GM11168 (cell line): ENCODE data around the gene CFAP70.

ENCODE experiments used
- in situ Hi-C: fragments of 300-500 bp; cut with MboI; formaldehyde crosslinking; loops from one replicate; pipeline ENCODE4 v1.12.0; 2022; ENCODE audit warnings: low sequenced_read_pairs; ENCODE audit not compliant: unreplicated experiment

CFAP70 gene

GRCh38 chr10:73226663-73227062 lies 132.0 kb downstream of the CFAP70 start:
- in situ Hi-C loops: no loop called here

DNA sequence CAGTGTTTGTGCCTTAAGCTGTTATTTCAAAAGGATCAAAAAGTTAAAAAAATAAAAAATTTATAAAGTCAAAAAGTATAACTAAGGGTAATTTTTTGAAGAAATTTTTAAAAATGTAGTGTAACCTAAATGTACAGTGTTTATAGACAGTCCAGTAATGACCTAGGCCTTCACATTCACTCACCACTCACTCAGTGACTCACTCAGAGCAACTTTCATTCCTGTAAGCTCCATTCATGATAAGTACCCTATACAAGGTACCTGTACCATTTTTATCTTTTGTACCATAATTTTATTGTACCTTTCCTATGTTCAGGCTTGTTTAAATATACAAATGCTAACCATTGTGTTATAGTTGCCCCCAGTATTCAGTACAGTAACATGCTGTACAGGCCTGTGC lies 133.1 kb downstream of the CFAP70 start:
- in situ Hi-C loops: no loop called here

GRCh38 chr10:73220989-73221388 lies 137.7 kb downstream of the CFAP70 start:
- in situ Hi-C loops: no loop called here

DNA sequence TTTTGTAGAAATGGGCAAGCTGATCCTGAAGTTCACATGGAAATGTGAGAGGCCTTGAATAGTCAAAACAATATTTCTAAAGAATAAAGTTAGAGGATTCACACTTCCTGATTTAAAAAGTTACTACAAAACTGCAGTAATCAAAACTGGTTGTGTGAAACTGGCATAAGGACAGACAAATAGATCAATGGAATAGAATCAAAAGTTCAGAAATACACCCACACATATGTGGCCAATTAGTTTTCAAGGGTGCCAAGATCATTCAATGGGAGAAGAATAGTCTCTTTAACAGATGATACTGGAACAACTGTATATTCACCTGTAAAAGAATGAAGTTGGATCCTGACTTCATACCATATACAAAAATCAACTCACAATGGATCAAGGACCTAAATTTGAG lies 139.3 kb downstream of the CFAP70 start:
- in situ Hi-C loops: no loop called here

GRCh38 chr10:73218431-73219191 lies 140.1 kb downstream of the CFAP70 start:
- in situ Hi-C loops: no loop called here

GRCh38 chr10:73217628-73218027 lies 141.0 kb downstream of the CFAP70 start:
- in situ Hi-C loops: no loop called here

DNA sequence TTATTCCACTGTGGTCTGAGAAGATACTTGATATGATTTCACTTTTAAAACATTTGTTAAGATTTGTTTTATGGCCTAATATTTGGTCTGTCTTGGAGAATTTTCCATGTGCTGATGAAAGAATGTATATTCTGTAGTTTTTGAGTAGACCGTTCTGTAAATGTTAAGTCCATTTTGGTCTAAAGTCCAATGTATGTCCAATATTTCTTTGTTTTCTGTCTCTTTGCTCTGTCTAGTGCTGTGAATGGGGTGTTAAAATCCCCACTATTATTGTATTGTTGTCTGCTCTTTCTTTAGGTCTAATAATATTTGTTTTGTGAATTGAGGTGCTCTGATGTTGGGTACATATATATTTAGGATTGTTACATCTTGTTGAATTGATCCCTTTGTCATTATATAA lies 142.9 kb downstream of the CFAP70 start:
- in situ Hi-C loops: no loop called here

DNA sequence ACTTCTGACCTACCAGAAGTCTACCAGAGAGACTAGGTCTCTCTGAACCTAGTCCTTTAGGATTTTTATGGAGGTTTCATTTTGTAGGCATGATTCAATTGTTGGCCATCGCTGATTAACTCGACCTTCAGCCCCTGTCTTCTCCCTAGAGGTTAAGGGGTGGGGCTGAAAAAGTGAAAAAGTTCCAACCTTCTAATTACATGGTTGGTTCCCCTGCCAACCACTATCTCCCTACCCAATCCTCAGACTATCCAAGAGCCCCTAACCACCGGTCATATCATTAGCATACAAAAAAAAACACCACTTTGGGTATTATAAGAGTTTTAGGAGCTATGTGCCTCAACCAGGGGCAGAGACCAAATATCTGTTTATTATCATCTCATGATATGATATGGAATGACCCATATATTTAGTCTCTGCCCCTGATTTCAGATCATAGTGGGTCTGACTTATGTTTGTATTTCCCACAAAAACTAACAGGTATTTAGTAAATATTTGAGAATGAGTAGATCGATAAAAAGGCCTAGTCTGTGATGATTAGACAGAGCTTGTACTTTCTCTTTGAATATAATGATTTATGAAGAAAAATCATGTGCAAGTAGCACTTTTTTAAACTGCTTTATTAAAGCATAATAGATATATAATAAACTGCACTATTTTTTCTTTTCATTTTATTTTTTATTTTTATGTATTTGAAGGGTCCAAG lies 147.4 kb downstream of the CFAP70 start:
- in situ Hi-C loops: no loop called here

DNA sequence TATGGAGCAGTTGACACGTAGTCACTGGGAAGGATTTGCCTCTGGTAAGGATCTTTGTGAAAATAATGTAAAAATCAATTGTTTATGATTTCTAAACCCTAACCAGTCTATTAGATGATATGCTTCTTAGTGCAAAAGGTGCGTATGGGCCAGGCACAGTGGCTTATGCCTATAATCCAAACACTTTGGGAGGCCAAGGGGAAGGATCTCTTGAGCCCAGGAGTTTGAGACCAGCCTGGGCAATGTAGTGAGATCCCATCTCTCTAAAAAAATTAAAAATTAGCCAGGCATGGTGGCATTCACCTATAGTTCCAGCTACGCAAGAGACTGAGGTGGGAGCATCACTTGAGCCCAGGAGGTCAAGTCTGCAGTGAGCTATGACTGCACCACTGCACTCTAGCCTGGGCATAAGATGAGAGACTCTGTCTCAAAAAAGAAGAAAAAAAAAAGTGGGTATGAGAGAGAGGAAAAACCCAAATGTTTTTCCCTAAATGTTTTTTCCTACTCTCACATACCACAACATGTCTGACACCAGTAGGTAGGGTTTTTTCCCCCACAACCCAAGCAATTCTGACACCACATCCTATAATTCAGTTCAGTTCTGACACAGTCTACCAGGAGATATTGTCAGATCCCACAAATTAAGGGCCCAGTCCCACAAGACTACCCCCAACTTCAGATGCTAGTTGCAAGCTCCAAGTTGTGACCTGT lies 148.1 kb downstream of the CFAP70 start:
- in situ Hi-C loops: no loop called here

GRCh38 chr10:73209705-73210104 lies 149.0 kb downstream of the CFAP70 start:
- in situ Hi-C loops: no loop called here

- in situ Hi-C loops: no loop called here
Observed at GRCh38 chr10:73207883-73208282, 150.8 kb downstream of the CFAP70 start.

DNA sequence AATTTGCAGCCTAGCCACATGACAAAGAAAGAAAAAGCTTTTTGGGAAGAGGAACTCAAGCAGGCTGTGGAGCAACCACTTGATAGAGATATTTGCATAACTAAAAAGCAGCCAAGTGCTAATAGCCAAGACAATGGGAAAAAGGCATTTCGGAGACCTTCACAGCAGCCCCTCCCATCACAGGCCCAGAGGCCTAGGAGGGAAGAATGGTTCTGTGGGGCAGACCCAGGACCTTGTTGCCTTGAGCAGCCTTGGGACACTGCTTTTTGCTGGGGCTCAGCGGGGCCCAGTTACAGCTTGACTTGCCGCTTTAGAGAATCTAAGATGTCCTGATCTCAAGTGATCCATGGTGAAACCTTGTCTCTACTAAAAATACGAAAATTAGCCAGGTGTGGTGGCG lies 152.3 kb downstream of the CFAP70 start:
- in situ Hi-C loops: no loop called here

DNA sequence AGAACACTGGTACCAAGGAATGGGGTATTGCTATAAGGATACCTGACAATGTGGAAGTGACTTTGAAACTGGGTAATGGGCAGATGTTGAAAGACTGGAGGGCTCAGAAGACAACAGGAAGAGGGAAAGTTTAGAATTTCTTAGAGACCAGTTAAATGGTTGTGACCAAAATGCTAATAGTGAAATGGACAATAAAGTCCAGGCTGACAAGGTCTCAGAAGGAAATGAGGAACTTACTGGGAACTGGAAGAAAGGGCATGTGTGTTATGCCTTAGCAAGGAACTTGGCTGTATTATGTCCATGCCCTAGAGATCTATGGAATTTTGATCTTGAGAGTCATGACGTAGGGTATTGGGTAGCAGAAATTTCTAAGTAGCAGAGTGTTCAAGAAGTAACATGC lies 152.8 kb downstream of the CFAP70 start:
- in situ Hi-C loops: no loop called here

GRCh38 chr10:73205081-73205480 lies 153.6 kb downstream of the CFAP70 start:
- in situ Hi-C loops: no loop called here
